Gastrocnemius medialis (tissue), 4 donors: ENCODE data around the gene CCDC51. TPM values are rescaled to one million over a fixed set of nuclear protein-coding genes. Genes with fewer than 3 reads are reported as not detected.
A peak's percentile ranks its signal among the peaks of the same experiment; 100 is the strongest.

Source experiments
- ATAC-seq, 2 donors: fragments of 150-250 bp; one replicate each; pipeline ENCODE4 v1.9.1; 2016
- DNase-seq, 2 donors: peaks; one replicate each; pipeline ENCODE4 v3.0.0-alpha.2; 2019
- H3K27ac ChIP-seq, 4 donors: fragments of 200-600 bp; sonication (generic); 1 replicate in 1 of 4; 2 replicates in 3 of 4; pipeline ENCODE4 v1.5.1; 2016 to 2018; ENCODE audit warnings: mild to moderate bottlenecking in 2 of 4, moderate library complexity in 1 of 4
- H3K27me3 ChIP-seq, 3 donors: fragments of 200-600 bp; sonication (generic) in 2 of 3; 1 replicate in 1 of 3; 2 replicates in 2 of 3; pipeline versions ENCODE4 v1.5.1 to v1.6.0; 2016 to 2019; ENCODE audit warnings: mild to moderate bottlenecking in 1 of 3, moderate library complexity in 1 of 3
- H3K36me3 ChIP-seq, 2 donors: fragments of 200-600 bp; sonication (generic) in 1 of 2; one replicate each; pipeline ENCODE4 v1.5.1; 2017 to 2018
- H3K4me1 ChIP-seq, 2 donors: fragments of 200-600 bp; sonication (generic) in 1 of 2; one replicate each; pipeline ENCODE4 v1.5.1; 2016 to 2017; ENCODE audit warnings: mild to moderate bottlenecking in 2 of 2
- H3K4me3 ChIP-seq, 4 donors: fragments of 200-600 bp; sonication (generic) in 3 of 4; 1 replicate in 1 of 4; 2 replicates in 3 of 4; pipeline ENCODE4 v1.5.1; 2016 to 2019; ENCODE audit warnings: mild to moderate bottlenecking in 2 of 4
- H3K9me3 ChIP-seq, 3 donors: fragments of 200-600 bp; sonication (generic) in 2 of 3; 1 replicate in 1 of 3; 2 replicates in 2 of 3; pipeline ENCODE4 v1.5.1; 2016 to 2019
- CTCF ChIP-seq, 5 experiments: fragments of 450-650 bp in 3 of 5; fragments of 200-600 bp in 2 of 5; sonication (generic) in 2 of 5; IDR thresholded peaks in 4 of 5; conservative IDR thresholded peaks in 1 of 5; 1 replicate in 4 of 5; 2 replicates in 1 of 5; pipeline ENCODE4 v1.5.1; 2016 to 2019; ENCODE audit warnings: antibody characterized with exemption in 5 of 5, mild to moderate bottlenecking in 3 of 5, moderate library complexity in 3 of 5
- POLR2A ChIP-seq, 2 donors: fragments of 450-650 bp; IDR thresholded peaks; one replicate each; pipeline ENCODE4 v1.6.1; 2017; ENCODE audit warnings: antibody characterized with exemption in 2 of 2, mild to moderate bottlenecking in 2 of 2, moderate library complexity in 2 of 2
- in situ Hi-C, 4 donors: fragments of 200-750 bp; cut with MboI; loops; one replicate each; pipeline versions ENCODE4 v1.15.0 to v1.8.0; 2017; ENCODE audit warnings: low sequenced_read_pairs in 4 of 4
- intact Hi-C: fragments of 100-400 bp; cut with DNase I; formaldehyde crosslinking; loops from one replicate; pipeline ENCODE4 v1.15.1; 2023; ENCODE audit warnings: low total_unique reads
- total RNA-seq, 4 donors: library from RNA; depleted of rRNA; stranded (reverse); fragments of >200 nt; gene quantifications; one replicate each; pipeline versions ENCODE4 v1.1.0 to v1.2.3, GENCODE V29; 2016

The CCDC51 gene
- total RNA-seq, 4 donors from 2014 or later, result 4.9 to 12.2 (median 9.9) TPM

GRCh38 chr3:48409291-48410201 is 30.4 kb downstream of the CCDC51 start:
- TF ChIP-seq CTCF (IDR thresholded peaks at IDR 0.05 in 4 of 5, conservative IDR thresholded peaks at IDR 0.05 in 1 of 5), result no peak
- Histone ChIP-seq H3K27ac (no peak overlapping the region), H3K9me3 (no peaks in the 10 kb centered on the region), H3K4me1 (no peaks in the 10 kb centered on the region), H3K4me3 (no peak overlapping the region), H3K36me3 (no peaks in the 10 kb centered on the region), H3K27me3 (no peaks in the 10 kb centered on the region)
- DNase-seq (peak; percentile 0 to 7), ATAC-seq (no peak)
- in situ Hi-C loops (no loop called here), intact Hi-C loops (no loop called here)

- Histone ChIP-seq H3K36me3 (no peaks in the 10 kb centered on the region), H3K27ac (no peak overlapping the region), H3K27me3 (no peaks in the 10 kb centered on the region), H3K4me3 (no peak overlapping the region), H3K9me3 (no peaks in the 10 kb centered on the region), H3K4me1 (no peaks in the 10 kb centered on the region)
- intact Hi-C loops, result no loop called here
- in situ Hi-C loops, result no loop called here
- DNase-seq (peak; percentile 1 to 3), ATAC-seq (no peak)
- TF ChIP-seq CTCF (IDR thresholded peaks at IDR 0.05 in 4 of 5, conservative IDR thresholded peaks at IDR 0.05 in 1 of 5) (no peak), POLR2A (IDR thresholded peaks at IDR 0.05) (no peak)
These were observed 31.1 kb downstream of the CCDC51 start for GRCh38 chr3:48408823-48409281.

GRCh38 chr3:48407542-48408099 is 32.3 kb downstream of the CCDC51 start:
- in situ Hi-C loops, result no loop called here
- Histone ChIP-seq H3K36me3 (no peaks in the 10 kb centered on the region), H3K4me1 (peaks cover 0 to 2% of the 10 kb centered on the region in 2 donors), H3K4me3 (no peak overlapping the region), H3K9me3 (no peaks in the 10 kb centered on the region), H3K27me3 (no peaks in the 10 kb centered on the region), H3K27ac (no peak overlapping the region)
- TF ChIP-seq CTCF (IDR thresholded peaks at IDR 0.05 in 4 of 5, conservative IDR thresholded peaks at IDR 0.05 in 1 of 5), result no peak
- no peak for TF ChIP-seq POLR2A (IDR thresholded peaks at IDR 0.05)
- DNase-seq (peak in 1 of 2 donors; percentile 6), ATAC-seq (no peak)
- intact Hi-C loops, result no loop called here

GRCh38 chr3:48406443-48407431 is 33.2 kb downstream of the CCDC51 start:
- no peak overlapping the region for H3K27ac ChIP-seq
- no peaks in the 10 kb centered on the region for H3K36me3 ChIP-seq
- H3K4me1 ChIP-seq, result peaks cover 0 to 5% of the 10 kb centered on the region in 2 donors
- H3K9me3 ChIP-seq, result no peaks in the 10 kb centered on the region
- no peak overlapping the region for H3K4me3 ChIP-seq
- ATAC-seq (no peak), DNase-seq (peak in 1 of 2 donors; percentile 1)
- no peak for TF ChIP-seq CTCF (IDR thresholded peaks at IDR 0.05 in 4 of 5, conservative IDR thresholded peaks at IDR 0.05 in 1 of 5)
- TF ChIP-seq POLR2A (IDR thresholded peaks at IDR 0.05), result no peak
- H3K27me3 ChIP-seq, result no peaks in the 10 kb centered on the region
- in situ Hi-C loops, result no loop called here
- intact Hi-C loops, result no loop called here
